Measurements from ENCODE around the gene RBM3.
A peak's percentile ranks its signal among the peaks of the same experiment; 100 is the strongest.

RBM3 gene

DNA sequence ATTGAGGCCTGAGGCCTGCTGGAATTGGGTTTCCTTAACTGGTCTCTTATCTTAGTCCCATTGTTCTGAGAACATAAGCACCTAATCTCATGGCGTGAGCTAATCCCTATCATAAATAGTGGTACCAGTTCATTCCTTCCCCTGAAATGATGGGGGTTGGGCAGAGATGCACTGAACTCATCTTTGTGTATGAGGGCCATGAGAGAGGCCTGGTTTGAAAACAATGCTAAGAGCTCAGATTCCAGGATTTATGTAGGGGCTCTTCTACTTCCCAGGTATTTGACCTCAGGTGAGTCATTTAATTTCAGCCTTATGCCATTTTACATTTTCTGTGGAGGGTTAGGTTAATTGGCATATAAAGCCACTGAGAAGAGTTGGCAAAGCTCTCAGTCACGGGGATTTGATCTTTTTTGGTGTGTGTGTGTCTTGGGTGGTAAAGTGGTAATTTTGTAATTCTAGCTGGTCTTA is 4.4 kb downstream of the RBM3 start:
- DNase-seq (ENCODE audit: low read depth), result no peak

DNA sequence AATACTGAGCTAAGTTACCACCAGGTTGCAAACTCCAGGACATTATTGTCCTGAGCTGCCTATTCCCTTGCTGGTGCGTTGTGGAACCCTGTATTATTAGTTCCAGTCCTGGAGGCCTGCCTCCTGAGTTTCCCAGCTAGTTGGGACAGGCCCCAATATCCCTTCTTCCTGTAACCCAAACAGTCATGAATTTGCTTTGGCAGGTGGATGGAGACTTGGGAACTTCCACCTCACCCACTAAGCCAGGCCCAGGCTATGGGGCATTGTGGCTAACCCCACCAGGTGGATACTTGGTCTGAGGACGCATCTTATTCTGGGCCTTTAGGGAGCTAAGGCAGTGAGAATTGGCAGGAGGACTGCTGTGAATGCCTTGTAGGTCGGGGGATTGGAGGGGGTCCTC is 5.0 kb downstream of the RBM3 start:
- no peak for DNase-seq (ENCODE audit: low read depth)

DNA sequence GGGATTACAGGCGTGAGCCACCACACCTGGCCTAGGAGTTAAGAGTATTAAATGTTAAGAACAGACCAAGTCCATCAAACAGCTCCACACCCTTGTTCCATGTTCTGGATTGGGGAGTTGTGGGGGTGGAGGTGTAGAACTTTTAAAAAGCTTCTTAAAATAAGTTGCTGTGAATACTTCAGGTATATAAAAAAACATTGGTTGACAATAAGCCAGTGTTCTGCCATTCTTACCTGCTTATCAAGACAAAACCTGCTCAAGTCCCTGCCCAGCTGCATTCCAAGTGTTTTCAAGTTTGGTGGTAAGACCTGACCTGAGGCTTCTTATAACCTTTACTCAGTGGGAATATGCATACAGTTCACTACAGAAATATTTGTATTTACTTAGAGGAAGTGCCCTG is 6.4 kb downstream of the RBM3 start:
- no peak for DNase-seq (ENCODE audit: low read depth)

DNA sequence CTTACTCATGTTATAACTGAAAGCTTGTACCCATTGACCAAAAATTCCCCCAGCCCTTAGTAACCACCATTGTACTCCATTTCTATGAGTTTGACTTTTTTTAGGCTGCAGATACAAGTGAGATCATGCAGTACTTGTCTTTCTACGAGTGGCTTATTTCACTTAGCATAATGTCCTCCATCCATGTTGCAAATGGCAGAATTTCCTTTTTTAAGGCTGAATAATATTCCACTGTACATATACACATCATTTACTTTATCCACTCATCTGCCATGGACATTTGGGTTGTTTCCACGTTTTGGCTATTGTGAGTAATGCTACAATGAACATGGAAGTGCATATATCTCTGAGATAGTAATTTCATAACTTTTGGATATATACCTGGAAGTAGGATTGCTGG is 10.4 kb downstream of the RBM3 start:
- no peak for DNase-seq (ENCODE audit: low read depth)

DNA sequence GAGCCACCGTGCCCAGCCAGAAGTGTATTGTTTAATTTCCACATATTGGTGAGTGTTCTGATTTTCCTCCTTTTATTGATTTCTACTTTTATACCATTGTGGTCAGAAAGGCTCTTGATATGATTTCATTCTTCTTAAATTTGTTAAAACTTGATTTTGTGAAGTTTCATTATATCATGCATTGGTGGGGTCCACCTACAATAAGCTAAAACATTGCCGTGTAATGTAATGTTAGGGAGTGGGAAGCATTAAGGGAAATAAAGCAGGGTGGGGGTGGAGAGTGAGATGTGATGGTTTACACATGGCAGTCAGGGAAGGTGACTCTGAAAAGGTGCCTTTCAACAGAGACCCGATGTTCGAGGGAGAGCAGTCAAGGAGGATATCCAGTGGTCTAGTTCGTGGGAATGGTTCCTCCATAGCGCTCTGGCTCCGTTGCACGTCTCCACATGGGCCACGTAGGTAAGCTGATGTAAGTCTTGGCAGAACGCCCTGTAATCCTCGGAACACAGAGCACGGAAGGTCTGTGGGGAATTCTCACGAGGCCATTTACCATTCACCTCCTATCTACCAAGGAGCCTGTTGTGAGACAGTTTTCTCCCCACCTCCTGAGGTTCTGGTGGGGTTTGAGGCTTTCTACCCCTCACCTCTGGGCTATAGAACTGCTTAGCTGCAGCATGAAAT is 15.3 kb downstream of the RBM3 start:
- DNase-seq (ENCODE audit: low read depth), result no peak

DNA sequence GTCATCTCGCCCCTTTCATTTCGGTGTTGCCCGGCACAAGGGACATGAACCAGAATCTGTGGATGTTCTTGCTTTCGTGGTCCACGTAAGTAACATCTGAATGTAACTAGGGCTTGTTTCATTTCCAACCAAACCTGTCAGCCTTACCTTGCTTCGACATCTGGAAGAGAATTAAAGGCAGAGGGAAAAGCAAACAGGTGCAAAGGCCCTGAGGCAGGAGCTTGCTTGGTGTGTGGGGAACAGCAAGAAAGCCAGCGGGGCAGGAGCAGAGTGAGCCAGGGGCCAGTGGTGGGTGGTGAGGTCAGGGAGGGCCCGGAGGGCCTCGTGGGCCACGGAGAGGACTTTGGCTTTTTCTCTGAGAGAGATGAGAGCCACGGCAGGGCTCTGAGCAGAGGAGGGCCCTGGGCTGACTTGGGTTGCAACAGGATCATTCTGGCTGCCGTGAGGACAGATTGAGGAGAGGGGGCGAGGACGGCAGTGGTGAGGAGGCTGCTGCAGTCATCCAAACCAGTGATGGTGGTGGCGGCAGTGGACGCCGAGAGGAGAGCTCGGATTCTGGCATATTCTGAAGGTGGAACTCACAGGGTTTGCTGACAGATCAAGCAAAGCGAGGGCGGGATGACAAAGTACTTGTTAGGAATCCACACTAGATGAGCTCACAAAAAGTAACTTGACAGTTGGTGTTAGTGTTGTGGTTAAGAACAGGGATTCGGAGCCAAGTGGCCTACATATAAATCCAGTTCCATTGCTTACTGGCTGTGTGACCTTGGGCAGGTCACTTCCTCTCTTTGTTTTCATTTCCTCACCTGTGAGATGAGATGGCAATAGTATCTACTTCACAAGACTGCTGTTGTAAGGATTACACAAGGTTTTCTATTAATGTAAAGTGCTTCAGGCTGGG is 16.2 kb downstream of the RBM3 start:
- no peak for DNase-seq (ENCODE audit: low read depth)

DNA sequence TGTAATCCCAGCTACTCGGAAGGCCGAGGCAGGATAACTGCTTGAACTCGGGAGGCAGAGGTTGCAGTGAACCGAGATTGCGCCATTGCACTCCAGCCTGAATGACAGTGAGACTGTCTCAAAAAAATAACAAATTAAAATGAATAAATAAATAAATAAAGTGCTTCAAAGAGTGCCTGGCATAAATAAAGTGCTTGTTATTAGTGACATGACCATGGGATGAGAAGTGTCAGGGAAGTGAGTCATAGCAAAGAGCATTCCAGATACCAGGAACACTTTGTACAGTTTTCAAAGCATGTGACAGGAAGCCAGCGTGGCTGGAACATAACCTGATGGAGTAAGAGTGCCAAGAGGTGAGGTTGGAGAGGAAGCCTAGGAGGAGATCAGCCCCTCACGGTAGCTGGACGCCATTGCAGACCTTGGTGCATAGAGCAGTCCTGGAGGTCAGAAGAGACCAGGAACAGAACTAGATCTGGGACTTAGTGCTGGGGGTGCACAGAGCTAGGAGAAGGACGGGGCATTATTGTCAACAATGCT is 17.0 kb downstream of the RBM3 start:
- peak; percentile 27 for DNase-seq (ENCODE audit: low read depth)

DNA sequence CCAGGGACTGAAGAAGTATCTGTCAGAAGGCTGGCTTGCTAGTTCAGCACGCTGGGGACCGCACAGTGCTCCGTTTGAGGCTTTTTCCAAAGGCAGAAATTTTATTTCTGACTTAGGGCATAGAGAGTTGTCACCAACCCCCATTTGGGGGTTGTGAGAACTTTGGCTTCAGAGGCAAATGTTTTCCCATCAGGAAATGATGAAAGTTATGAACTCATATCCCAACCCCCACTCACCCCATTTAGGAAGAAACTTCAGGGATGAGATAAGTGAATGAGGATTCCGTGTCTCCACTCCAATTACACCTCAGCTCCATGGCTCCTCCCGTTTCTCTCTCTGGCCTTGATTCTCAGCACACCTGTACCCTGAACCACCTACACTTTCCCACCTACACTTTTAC is 18.7 kb downstream of the RBM3 start:
- DNase-seq (ENCODE audit: low read depth), result no peak

DNA sequence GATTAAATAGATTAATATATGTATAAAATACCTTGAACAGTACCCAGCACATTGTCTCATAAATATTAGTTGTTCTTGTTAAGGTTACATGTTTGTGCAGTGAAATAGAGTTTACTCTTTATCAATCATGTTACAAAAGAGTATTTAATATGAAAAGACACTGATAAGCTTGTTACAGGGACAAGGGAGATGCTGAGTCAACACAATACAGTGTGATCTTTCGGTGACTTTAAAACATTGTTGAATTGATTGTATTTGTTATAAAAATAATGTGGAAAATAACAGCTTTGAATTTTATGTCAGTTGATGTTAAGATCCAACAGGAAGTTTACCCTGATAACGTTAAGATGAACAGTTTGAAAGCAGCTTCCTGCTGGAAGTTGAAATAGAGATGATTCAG is 21.6 kb downstream of the RBM3 start:
- DNase-seq (ENCODE audit: low read depth), result no peak

DNA sequence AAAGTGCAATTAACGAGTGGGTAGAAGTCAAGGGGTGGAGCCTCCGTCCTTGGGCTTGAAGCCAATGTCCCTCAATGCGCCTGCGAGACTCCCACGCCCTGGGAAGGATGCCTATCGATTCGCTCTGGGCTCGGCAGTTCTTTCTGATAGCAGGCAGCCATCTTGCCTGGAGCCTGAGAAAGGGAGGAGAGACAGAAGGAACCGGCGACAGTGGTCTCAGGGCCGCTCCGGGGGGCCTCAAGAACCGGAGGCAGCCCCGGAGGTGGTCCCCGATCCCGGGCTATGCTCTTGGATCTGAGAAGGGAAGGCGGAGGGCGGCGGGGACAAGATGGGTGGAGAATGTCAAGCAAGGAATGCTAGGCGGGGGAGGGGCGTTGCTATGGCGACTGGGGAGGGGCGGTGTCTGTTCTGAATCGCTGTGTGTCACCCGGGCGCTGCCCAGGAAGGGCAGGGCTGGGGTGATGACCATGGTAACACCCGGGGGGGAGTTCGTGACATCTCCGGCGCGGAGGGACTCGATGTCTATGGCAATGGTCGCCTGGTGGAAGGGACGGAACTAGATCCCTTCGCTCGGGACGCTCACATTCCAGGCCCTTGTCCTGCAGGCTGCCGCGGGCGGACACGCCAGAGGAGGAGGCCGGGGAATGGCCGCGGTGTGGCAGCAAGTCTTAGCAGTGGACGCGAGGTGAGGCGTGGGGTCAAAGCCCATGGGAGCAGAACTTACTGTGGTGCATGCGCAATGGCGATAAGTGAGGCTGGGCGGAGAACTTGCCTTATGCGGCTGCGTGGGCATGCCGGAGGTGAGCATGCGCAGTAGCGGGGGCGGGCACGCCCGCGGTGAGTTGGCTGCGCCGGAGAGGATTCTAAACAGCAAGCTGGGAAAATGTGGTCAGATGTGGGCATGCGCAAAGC is 23.3 kb downstream of the RBM3 start, which contains the start of gene WDR13:
TSS of gene WDR13 (plus strand) at position 140 of the 912 bp plus-strand sequence. CDS start at position 645, 505 bp downstream.
- DNase-seq (ENCODE audit: low read depth), result peak; percentile 75

DNA sequence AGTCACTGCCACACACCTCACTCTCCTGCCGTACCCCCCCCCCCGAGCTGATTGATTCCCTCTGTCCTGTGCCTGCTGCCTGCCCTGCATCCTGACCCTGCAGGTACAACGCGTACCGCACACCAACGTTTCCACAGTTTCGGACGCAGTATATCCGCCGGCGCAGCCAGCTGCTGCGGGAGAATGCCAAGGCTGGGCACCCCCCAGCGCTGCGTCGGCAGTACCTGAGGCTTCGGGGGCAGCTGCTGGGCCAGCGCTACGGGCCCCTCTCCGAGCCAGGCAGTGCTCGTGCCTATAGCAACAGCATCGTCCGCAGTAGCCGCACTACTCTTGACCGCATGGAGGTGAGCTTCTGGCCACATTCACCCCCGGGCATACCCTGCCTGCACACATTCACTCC is 24.3 kb downstream of the RBM3 start:
- no peak for DNase-seq (ENCODE audit: low read depth)

DNA sequence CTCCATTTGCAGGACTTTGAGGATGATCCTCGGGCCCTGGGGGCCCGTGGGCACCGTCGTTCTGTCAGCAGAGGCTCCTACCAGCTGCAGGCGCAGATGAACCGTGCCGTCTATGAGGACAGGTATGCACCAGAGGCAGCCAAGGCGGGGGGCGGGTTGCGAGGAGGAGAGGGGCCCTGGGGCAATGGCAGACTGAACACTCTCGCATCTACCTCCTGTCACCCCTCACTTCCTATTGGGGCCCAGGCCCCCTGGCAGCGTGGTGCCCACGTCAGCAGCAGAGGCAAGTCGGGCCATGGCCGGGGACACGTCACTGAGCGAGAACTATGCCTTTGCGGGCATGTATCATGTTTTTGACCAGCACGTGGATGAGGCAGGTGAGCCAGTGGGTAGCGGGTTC is 25.1 kb downstream of the RBM3 start:
- no peak for DNase-seq (ENCODE audit: low read depth)

DNA sequence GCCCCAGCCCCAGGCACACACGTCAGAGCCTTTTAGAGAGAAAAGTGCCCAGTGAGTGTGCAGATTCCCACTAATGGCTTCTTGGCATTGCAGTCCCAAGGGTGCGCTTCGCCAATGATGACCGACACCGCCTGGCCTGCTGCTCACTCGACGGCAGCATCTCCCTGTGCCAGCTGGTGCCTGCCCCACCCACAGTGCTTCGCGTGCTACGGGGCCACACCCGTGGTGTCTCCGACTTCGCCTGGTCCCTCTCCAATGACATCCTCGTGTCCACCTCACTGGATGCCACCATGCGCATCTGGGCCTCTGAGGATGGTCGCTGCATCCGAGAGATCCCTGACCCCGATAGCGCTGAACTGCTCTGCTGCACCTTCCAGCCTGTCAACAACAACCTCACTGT is 25.9 kb downstream of the RBM3 start:
- no peak for DNase-seq (ENCODE audit: low read depth)

DNA sequence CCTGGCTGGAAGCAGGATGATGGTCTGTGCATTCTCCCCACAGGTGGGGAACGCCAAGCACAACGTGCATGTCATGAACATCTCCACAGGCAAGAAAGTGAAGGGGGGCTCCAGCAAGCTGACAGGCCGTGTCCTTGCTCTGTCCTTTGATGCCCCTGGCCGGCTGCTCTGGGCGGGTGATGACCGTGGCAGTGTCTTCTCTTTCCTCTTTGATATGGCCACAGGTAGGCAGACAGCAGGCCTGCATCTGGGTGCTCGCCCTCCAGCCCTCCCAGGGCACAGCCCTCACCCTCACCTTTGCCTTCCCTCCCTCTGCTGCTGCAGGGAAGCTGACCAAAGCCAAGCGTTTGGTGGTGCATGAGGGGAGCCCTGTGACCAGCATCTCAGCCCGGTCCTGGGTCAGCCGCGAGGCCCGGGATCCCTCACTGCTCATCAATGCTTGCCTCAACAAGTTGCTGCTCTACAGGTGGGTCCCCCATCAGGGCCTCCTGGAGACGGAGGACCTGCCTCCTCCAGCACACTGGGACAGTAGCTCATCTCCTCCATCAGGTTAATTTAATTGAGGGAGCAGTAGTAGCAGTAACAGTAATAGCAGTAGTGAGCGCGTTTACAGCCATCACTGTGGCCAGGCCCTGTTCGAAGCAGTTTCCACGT is 27.6 kb downstream of the RBM3 start:
- no peak for DNase-seq (ENCODE audit: low read depth)

DNA sequence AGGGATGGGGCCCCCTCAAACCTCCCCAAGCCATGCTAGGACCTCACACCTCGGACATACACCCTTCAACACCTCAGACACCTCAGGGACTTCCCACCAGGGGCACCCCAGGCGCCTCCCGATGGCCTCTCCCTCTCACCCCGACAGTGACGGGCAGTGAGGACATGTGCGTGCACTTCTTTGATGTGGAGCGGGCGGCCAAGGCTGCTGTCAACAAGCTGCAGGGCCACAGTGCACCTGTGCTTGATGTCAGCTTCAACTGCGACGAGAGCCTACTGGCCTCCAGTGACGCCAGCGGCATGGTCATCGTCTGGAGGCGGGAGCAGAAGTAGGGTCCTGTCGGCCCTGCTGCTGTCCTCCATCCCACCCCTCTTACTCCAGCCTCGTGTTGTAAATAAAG is 30.4 kb downstream of the RBM3 start:
- DNase-seq (ENCODE audit: low read depth), result no peak

DNA sequence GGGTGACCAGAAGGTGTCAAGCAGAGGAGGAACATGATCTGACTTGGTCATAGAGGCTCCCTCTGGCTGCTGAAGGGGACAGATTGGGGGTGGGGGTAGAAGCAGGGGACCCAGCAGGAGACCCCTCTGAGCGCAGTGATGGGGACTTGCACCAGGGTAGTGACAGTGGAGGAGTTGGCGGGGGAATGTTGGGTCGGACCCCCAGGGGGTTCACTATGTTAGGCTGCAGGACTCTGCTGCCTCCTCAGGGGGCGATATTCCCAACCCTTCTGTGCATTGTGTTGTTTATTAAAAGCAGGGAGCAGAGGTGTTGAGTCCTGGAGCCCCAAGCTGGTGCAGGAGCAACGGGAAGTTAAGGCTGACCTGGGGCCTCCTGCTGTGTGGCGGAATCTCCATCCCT is 31.8 kb downstream of the RBM3 start:
- DNase-seq (ENCODE audit: low read depth), result no peak

DNA sequence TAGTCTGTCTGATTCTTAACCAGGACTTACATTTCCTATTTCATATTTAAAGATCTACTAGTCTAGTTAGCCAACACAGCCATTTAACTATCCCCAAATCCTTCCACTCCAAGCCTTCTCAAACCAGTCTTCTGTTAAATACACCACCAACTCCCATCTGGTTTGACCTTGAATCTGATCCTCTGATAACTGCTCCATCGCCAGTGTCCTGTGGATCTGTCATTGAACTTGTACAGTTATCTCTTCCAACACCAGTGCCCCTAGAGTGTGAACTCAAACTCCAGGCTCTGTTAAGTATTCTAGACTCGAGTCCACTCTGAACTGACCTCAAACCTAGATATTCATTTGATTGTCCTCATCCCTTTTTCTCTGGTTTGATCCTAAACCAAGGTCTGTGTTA is 37.4 kb downstream of the RBM3 start:
- no peak for DNase-seq (ENCODE audit: low read depth)

DNA sequence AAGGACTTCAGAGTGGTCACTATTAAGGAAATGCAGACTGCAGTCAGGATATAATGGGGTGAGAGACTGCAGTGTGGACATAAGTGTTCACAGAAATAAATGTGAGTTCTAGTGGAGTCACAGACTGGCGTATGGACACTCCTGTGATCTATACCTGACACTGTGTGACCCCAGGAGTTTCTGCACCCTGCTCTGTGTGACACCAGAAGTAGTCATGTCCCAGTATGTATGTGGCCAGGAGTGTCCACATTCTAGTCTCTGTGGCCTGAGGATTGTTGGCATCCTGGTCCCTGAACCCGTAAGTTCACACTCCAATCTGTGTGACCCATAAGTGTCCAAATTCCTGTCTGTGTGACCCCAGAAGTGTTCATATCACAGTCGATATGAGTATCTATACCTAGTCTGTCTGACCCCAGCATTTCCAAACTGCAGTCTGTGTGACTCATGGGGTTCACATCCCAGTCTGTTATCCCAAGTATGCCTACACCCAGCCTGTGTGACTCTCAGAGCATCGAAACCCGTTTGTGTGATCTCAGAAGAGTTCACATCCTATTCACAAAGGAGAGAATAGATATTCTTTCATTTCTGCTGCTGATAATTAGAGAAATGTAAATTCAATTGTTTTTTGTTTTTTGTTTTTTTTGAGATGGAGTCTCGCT is 39.3 kb downstream of the RBM3 start:
- no peak for DNase-seq (ENCODE audit: low read depth)

DNA sequence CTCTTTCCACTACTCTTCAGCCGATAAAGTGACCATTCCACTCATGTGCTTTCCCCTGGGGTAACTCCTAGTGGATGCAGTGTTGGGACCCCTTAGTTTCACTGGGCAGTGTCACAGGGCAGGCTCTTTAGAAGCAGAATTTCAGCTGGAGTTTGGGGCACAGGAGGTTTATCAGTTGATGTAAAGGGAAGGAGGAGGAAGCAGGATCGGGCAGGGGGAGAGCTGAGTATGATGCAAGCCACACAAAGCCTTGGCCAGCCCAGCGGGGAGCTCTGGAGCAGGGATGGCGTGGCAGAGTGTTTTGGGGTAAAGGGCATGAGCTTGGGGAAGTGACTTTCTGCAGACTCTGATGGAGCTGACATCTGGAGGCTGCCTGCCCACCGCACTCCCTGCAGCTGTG is 42.3 kb downstream of the RBM3 start:
- DNase-seq (ENCODE audit: low read depth), result no peak

DNA sequence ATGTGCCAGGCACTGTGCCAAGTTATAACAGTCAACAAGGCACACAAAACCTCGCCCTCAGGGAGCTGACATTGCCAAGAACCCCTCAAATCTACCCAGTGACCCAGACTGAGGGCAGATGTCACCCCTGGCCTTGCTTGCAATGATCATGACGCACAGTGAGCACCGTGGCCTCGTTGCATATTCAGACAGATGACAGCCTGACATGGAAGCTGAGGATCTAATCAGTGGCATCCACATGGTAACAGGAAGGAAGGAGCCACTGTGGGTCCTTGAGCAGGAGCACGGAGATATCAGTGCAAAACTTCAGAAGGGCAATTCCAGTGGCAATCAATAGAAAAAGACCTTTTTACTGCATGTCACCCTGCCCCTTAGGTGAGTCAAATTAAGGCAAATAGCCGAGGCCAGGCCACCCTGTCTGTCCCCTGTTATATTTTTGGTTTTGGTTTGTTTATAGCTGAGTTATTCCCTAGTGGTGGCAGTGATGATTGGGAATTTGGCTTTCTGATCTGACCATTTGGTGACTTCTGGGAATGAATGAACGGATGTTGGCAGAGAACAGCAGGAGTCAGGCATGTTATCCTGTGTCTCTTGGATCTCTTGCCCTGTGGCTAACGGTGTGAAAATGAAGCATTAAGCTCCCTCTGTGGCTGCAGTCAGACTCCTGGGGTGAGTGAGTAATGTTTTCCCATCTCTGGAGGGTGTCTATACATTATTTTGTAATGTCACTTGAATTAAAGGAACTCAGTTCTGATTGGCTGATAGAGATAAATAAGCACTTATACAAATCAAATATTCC is 43.5 kb downstream of the RBM3 start:
- DNase-seq (ENCODE audit: low read depth), result no peak
